HEK293T (cell line): Measurements from ENCODE around the gene PRKCE.

Experiments
- CTCF ChIA-PET: fragments of 350-600 bp; formaldehyde crosslinking; extraction: SDS; loops from one replicate; lab custom pipeline; 2021; ENCODE audit warnings: antibody characterized with exemption, inconsistent platforms; lab: Yijun Ruan, JAX
- POLR2A ChIA-PET: fragments of 350-600 bp; formaldehyde crosslinking; extraction: SDS; loops from one replicate; lab custom pipeline; 2020; ENCODE audit warnings: antibody characterized with exemption, inconsistent platforms; lab: Yijun Ruan, JAX
- DNase-seq: peaks from one replicate; pipeline ENCODE4 v3.0.0; 2012; ENCODE audit warnings: mixed read lengths; ENCODE audit errors: extremely low spot score
- ARNT ChIP-seq: fragments of 450-650 bp; IDR thresholded peaks from 2 replicates; pipeline ENCODE4 v1.6.1; 2017; ENCODE audit warnings: mild to moderate bottlenecking
- BHLHE40 ChIP-seq: fragments of 450-650 bp; IDR thresholded peaks from 2 replicates; pipeline ENCODE4 v1.6.1; 2016; ENCODE audit warnings: mild to moderate bottlenecking, moderate library complexity, borderline replicate concordance
- CTBP1 ChIP-seq: fragments of 450-650 bp; IDR thresholded peaks from 2 replicates; pipeline ENCODE4 v1.6.1; 2016; ENCODE audit warnings: borderline replicate concordance
- ELF4 ChIP-seq: fragments of 450-650 bp; IDR thresholded peaks from 2 replicates; pipeline ENCODE4 v1.6.1; 2017; ENCODE audit warnings: antibody characterized with exemption
- FOXA1 ChIP-seq: fragments of 450-650 bp; IDR thresholded peaks from 2 replicates; pipeline ENCODE4 v1.6.1; 2016; ENCODE audit warnings: mild to moderate bottlenecking
- FOXK2 ChIP-seq: fragments of 450-650 bp; IDR thresholded peaks from 2 replicates; pipeline ENCODE4 v1.6.1; 2016; ENCODE audit warnings: mild to moderate bottlenecking
- FOXM1 ChIP-seq: fragments of 450-650 bp; IDR thresholded peaks from 2 replicates; pipeline ENCODE4 v1.6.1; 2017; ENCODE audit warnings: mild to moderate bottlenecking, borderline replicate concordance
- HDGF ChIP-seq: fragments of 450-650 bp; IDR thresholded peaks from 2 replicates; pipeline ENCODE4 v1.6.1; 2017; ENCODE audit warnings: antibody characterized with exemption, borderline replicate concordance
- L3MBTL2 ChIP-seq: fragments of 450-650 bp; conservative IDR thresholded peaks from 2 replicates; pipeline ENCODE4 v1.6.1; 2016; ENCODE audit warnings: mild to moderate bottlenecking
- LEF1 ChIP-seq: fragments of 450-650 bp; IDR thresholded peaks from 2 replicates; pipeline ENCODE4 v1.6.1; 2017; ENCODE audit warnings: mild to moderate bottlenecking, borderline replicate concordance
- NFRKB ChIP-seq: fragments of 450-650 bp; IDR thresholded peaks from 2 replicates; pipeline ENCODE4 v1.6.1; 2016; ENCODE audit warnings: mild to moderate bottlenecking, moderate library complexity
- PKNOX1 ChIP-seq: fragments of 450-650 bp; IDR thresholded peaks from 2 replicates; pipeline ENCODE4 v1.6.1; 2016
- SP1 ChIP-seq: fragments of 450-650 bp; IDR thresholded peaks from 2 replicates; pipeline ENCODE4 v1.6.1; 2017
- SUZ12 ChIP-seq: fragments of 450-650 bp; IDR thresholded peaks from 2 replicates; pipeline ENCODE4 v1.6.1; 2016; ENCODE audit warnings: mild to moderate bottlenecking
- TARDBP ChIP-seq: fragments of 450-650 bp; IDR thresholded peaks from 2 replicates; pipeline ENCODE4 v1.6.1; 2016
- ZNF384 ChIP-seq: fragments of 450-650 bp; IDR thresholded peaks from 2 replicates; pipeline ENCODE4 v1.6.1; 2016

The PRKCE gene

GRCh38 chr2:45979065-45979464 lies 327.6 kb downstream of the PRKCE start:
- POLR2A ChIA-PET = no interaction called here

DNA sequence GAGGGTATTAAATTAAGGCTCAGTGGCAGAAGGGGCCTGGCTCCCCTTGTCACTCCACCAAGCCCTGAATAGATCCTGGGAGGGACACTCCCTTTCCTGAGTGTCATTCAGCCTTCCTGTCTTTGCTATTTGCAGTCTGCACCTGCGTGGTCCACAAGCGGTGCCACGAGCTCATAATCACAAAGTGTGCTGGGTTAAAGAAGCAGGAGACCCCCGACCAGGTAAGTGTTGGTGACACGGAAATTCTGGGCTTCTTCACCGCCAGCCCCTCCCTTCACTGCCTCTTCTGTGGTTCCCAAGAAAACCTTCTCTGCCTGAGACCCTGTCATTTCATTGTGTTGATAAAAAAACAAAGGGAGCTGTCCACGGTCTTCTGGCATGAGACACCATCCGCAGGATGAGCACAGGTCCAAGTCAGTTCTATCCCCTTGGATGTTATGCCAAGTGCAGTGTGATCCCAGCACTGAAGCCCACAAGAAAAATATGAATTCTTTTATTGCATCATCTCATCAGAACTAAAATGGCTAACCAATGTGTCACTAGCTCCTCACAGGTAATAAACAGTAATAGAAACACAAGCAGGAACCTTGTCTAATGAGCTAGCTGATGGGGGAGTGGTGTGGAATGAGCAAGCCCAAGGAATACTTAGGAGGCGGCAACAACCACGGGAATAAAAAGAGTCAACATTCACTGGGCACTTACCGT lies 328.8 kb downstream of the PRKCE start:
- CTCF ChIA-PET = interaction anchor here (1.2 kb wide), 1 partner anchor 13 kb away, joined by 7 read pairs; no protein-coding TSS in a partner anchor
- POLR2A ChIA-PET = no interaction called here
- no peak for TF ChIP-seq PKNOX1
- TF ChIP-seq BHLHE40 = no peak

More at GRCh38 chr2:45979065-45979464, 327.6 kb downstream of the PRKCE start:
- TF ChIP-seq SUZ12 = no peak
- no peak for TF ChIP-seq FOXM1
- TF ChIP-seq CTBP1 = no peak
- TF ChIP-seq FOXK2 = no peak
- no peak for TF ChIP-seq LEF1
- TF ChIP-seq ZNF384 = no peak
- CTCF ChIA-PET = no interaction called here
- no peak for DNase-seq

GRCh38 chr2:45981384-45981930 lies 330.0 kb downstream of the PRKCE start:
- TF ChIP-seq FOXK2 (no peak), FOXM1 (no peak), CTBP1 (no peak), ZNF384 (no peak), PKNOX1 (no peak), L3MBTL2 (no peak), HDGF (no peak), FOXA1 (no peak), TARDBP (no peak), SUZ12 (no peak), BHLHE40 (no peak), NFRKB (no peak), ELF4 (no peak), LEF1 (no peak)
- ChIA-PET POLR2A (no interaction called here), CTCF (interaction anchor here (1.2 kb wide), 1 partner anchor 12 kb away, joined by 7 read pairs; no protein-coding TSS in a partner anchor)
- DNase-seq = no peak

More for the DNA sequence above, 328.8 kb downstream of the PRKCE start:
- no peak for DNase-seq

DNA sequence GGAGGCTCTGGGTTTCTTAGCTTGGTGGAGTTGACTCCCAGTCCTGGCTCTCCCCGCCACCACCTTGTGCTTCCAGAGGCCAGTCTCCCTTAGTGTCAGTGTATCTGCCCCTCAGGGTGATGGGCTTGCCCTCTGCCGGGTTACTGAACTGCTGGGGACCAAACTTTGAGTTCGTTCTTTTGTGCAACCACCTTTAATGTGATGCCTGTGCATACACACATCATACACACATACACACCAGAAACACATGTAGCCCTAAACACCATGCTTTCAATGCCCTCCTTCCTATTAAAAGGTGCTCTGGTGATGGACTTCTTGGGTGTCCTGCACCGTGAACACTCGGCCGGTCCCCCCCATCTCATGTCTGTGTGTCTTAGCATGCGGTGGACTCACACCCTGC lies 330.6 kb downstream of the PRKCE start:
- no peak for TF ChIP-seq ELF4
- no peak for TF ChIP-seq FOXM1
- TF ChIP-seq PKNOX1 = no peak
- no peak for TF ChIP-seq FOXK2
- no peak for TF ChIP-seq HDGF
- no peak for TF ChIP-seq TARDBP
- no peak for TF ChIP-seq NFRKB
- no peak for TF ChIP-seq ZNF384
- no peak for TF ChIP-seq ARNT
- no peak for TF ChIP-seq CTBP1
- no peak for TF ChIP-seq L3MBTL2
- no peak for TF ChIP-seq SUZ12
- no peak for TF ChIP-seq LEF1
- TF ChIP-seq SP1 = no peak
- no peak for TF ChIP-seq FOXA1
- no peak for TF ChIP-seq BHLHE40
- ChIA-PET CTCF (no interaction called here), POLR2A (no interaction called here)
- DNase-seq = no peak

DNA sequence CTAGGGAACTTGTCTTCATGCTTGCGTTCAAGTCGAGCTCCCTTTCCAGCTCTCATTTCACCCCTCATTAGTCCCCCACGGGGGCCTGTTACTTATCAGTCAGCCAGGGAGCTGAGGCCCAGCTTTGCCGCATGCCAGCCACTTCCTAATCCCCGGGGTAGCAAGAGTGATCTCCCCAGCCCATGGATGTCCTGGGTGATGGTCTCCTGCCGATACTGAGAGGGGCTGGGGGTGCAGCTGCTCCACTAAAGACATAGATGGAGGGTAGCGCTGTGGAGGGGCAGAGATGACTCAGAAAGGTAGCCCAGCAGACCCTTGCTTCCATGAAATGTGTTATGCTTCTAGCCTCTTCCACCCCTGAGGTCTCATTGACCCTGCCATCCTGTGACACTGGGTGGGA lies 331.7 kb downstream of the PRKCE start:
- no peak for DNase-seq
- TF ChIP-seq L3MBTL2 = no peak
- no peak for TF ChIP-seq FOXK2
- TF ChIP-seq PKNOX1 = no peak
- TF ChIP-seq ARNT = no peak
- TF ChIP-seq ELF4 = no peak
- no peak for TF ChIP-seq NFRKB
- no peak for TF ChIP-seq ZNF384
- no peak for TF ChIP-seq SUZ12
- TF ChIP-seq FOXM1 = no peak
- TF ChIP-seq LEF1 = no peak
- TF ChIP-seq TARDBP = no peak
- TF ChIP-seq HDGF = no peak
- no peak for TF ChIP-seq BHLHE40
- no peak for TF ChIP-seq CTBP1
- no peak for TF ChIP-seq FOXA1
- POLR2A ChIA-PET = no interaction called here
- CTCF ChIA-PET = no interaction called here

GRCh38 chr2:45984366-45984765 lies 332.9 kb downstream of the PRKCE start:
- no peak for DNase-seq
- POLR2A ChIA-PET = no interaction called here
- CTCF ChIA-PET = no interaction called here
- no peak for TF ChIP-seq SUZ12
- TF ChIP-seq CTBP1 = no peak
- TF ChIP-seq LEF1 = no peak
- no peak for TF ChIP-seq BHLHE40
- TF ChIP-seq ELF4 = no peak
- no peak for TF ChIP-seq L3MBTL2
- no peak for TF ChIP-seq PKNOX1
- TF ChIP-seq FOXA1 = no peak
- no peak for TF ChIP-seq TARDBP
- TF ChIP-seq FOXK2 = no peak
- TF ChIP-seq SP1 = no peak
- TF ChIP-seq ARNT = no peak
- TF ChIP-seq NFRKB = no peak
- TF ChIP-seq HDGF = no peak
- no peak for TF ChIP-seq ZNF384
- no peak for TF ChIP-seq FOXM1
